ENCODE measurements around the gene ATXN1. TPM values are rescaled to one million over a fixed set of nuclear protein-coding genes. Genes with fewer than 3 reads are reported as not detected.

ATXN1 gene
- total RNA-seq, 1 experiment from 2014 or later = 10.4 TPM

DNA sequence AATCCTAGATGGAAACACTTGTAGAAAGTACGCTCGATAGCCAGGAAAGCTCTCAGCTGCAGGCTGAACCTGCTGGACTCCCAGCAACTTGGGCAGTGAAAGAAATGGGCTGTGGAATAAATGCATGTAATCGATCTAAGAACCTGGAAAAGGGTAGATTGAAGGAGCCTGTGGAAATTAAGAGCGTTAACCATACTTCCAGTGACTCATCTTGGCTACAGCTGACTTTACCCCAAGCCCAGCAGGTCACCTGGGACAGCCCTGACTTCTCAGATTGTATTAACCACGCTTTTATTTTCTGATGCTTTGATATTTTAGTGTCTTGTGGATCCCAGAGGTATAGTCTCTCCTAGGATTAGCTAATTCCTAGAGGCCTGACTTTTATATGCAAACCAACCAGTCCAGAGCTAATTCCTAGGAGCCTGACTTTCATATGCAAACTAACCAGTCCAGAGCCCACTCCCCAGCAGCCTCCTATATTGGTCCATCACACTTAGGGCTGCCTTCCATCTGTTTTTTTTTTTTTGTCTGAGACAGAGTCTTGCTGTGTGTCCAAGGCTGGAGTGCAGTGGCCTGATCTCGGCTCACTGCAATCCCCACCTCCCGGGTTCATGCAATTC, 436.5 kb downstream of the ATXN1 start:
- DNase-seq (ENCODE audit: low read depth) = peak; percentile 34

- no peak for DNase-seq (ENCODE audit: low read depth)
Observed at GRCh38 chr6:16324184-16324583, 437.1 kb downstream of the ATXN1 start.

DNA sequence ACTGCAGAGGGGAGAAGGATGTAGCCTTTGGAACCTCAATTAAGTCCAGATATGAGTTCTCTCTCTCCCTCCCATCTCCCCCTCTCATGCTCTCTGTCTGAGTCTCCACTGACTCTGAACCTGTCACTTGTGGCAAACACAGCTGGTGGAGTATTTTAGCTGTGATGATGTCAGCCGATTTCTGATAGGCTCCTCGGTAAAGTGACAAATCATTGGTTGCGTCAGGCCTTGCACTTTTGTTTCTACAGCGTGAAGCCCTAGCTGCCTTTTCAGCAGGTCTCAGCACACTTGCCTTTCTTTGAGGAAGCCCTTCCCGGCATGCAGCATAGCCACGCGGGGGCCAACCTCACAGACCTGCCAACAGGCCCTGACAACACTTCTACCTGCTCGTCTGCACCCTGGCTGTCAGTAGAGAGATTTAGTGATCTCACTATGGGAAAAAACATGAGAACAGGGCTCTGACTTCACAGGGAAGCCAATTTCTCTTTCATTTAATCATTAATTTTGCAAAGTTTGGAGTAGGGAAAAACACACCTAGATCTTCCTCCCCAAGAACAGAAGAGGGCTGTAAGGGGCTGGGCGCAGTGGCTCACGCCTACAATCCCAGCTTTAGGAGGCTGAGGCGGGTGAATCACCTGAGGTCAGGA, 438.5 kb downstream of the ATXN1 start:
- no peak for DNase-seq (ENCODE audit: low read depth)

GRCh38 chr6:16321826-16322225, 439.4 kb downstream of the ATXN1 start:
- no peak for DNase-seq (ENCODE audit: low read depth)

DNA sequence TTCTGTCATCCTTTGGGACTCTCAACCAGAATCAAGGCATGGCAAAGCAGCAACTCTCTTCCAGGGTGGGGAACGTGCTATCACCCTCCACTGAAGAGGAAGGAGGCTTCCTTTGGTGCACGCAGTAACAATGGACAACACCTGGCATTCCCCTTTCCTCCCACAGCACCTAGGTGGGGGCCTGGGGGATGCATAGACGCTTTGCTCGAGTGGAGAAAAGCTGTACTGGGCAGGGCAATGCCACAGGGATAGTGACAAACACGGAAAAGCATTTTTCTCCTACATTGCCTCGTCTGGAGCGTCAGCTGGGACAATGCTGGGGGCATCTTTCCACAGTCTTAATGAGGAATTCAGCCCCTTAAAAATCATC, 439.9 kb downstream of the ATXN1 start:
- no peak for DNase-seq (ENCODE audit: low read depth)

GRCh38 chr6:16320533-16321340, 440.5 kb downstream of the ATXN1 start:
- DNase-seq (ENCODE audit: low read depth) = no peak

DNA sequence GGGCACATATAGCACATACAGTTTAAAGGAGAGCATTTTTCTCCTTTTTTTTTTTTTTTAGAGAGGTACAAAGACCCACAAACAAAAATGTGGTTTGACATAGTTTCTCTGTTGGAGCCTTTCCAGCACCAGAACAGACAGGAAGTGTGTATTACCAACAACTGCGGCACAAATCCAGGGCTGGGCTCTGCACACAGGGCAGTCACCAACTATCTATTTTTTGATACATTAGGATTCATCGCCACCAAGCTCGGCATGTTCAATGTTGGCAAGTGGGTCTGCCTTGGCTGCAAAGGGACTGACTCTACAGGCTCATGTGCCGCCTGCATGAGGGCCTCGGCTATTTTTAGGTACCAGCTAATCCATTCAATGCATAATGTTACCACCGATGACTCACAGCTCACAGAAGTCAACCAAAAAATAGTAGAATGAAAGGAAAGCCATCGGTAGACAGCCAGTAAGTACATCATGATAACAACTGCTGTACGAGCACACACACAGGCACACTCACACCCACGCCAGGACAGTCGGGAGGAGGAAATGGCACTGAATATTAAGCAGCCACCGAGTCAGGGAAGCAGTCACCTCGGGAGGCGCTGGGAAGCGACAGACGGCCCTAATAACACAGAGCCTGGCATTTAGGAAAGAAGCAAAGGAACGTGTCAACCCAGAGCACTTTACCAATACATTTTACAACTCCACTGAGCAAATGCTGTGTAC, 441.3 kb downstream of the ATXN1 start:
- DNase-seq (ENCODE audit: low read depth) = peak; percentile 95

DNA sequence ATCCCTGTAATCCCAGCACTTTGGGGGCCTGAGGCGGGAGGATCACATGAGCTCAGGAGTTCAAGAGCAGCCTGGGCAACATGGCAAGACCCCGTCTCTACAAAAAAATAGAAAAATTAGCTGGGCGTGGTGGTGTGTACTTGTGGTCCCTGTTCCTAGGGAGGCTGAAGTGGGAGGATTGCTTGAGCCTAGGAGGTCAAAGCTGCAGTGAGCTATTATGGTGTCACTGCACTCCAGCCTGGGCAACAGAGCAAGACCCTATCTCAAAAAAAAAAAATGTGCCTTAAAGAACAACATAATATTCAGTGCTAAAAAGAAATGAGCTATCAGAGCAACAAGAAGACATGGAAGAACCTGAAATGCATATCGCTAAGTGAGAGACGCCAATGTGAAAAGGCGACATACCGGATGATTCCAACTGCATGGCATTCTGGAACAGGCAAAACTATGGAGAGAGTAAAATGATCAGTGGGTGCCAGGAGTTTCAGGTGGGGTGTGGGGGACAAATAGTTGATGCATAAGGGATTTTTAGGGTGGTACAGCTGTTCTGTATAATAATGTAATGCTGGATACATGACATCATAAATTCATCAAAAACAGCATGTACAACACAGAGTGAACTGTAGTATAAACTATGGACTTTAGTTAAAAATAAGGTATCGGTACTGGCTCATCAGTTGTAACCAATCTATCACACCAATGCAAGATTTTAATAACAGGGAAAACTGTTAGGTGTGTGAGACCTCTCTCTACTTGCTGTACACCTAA, 442.1 kb downstream of the ATXN1 start:
- DNase-seq (ENCODE audit: low read depth) = no peak

DNA sequence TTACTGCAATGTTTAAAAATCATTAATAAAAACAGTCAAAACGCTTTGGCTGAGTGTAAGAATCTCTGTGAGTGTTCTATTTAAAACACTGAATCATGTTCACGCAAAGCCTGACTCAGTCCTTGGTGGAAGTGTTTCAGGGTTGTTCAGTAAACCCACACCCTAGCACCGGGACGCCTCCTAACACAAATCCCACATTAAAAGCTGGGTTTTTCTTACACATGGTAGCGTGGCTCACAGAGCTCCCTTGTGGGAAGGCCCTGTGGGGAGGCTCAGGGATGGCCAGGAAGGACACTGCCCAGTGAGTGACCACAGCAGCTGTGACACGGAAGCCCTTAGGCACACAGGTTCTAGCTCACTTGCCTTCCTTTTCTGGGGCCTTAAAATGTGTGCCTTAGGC, 442.7 kb downstream of the ATXN1 start:
- peak; percentile 66 for DNase-seq (ENCODE audit: low read depth)

DNA sequence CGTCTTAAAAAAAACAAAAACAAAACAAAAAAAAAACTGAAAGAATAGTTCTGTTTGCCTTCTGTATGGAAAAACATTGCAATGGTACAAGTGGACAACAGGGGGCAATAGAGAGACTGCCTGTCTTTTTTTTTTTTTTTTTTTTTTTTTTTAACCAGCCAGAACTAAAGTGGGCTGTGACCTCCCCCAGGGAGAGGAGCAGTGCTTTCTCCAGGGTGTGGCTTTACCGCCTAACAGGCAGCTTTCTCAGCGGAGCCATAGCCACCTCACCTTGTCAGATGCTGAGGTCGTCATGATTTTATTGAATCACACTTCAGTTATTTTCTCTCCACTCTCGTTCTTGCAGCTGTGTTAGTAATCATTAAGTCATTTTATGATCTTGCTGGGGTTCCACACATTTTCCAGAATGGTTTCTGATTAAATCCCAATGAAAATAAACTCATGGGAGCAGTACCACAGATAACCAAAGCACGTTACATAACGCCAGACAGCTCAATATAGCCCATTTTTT, 444.5 kb downstream of the ATXN1 start:
- peak; percentile 77 for DNase-seq (ENCODE audit: low read depth)

- DNase-seq (ENCODE audit: low read depth) = no peak
Observed at GRCh38 chr6:16314296-16314695, 447.0 kb downstream of the ATXN1 start.

- DNase-seq (ENCODE audit: low read depth) = no peak
Observed at GRCh38 chr6:16313732-16314131, 447.5 kb downstream of the ATXN1 start.

DNA sequence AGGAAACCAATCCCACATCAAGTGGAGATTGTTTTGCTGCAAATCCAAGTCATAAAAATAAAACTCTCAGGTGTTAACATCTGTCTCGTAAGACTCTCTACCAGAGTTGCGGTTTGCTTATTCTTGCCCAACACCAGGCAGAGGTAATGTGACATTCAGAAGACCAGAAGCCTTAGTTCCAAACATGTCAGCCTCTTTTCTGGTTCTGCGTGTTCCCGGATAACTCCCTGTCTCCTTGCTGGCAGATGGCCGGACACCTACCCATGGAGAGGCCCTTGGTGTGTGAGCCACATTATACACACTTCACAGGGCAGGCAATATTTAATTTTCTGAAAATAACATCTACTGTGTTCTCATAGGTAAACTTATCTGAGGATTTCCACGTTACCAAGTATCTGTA, 449.5 kb downstream of the ATXN1 start:
- no peak for DNase-seq (ENCODE audit: low read depth)

- no peak for DNase-seq (ENCODE audit: low read depth)
Observed at GRCh38 chr6:16306334-16306733, 454.9 kb downstream of the ATXN1 start.

GRCh38 chr6:16305788-16306187, 455.5 kb downstream of the ATXN1 start:
- DNase-seq (ENCODE audit: low read depth) = no peak

DNA sequence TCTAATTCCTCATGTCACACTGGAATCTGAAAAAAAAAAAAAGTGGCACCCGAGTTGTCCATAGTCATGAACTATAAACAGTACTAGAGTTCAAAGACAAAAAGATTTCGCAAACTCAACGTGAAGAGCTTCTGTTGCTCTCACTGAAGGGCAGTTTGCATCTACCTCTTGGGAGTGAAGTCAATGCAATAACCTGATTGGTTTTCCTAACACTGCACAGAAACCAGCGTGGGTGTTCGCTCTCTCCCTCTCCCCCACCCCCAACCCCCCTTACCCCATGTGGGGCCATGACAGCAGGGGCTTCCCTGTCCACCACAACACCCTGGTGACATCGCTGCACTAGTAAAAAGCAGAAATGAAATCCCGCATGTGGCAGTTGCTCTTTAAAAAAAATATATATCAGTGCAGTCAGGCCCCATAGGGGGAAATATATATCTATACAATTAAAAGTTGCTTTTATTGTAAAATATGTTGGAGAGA, 456.0 kb downstream of the ATXN1 start:
- no peak for DNase-seq (ENCODE audit: low read depth)

GRCh38 chr6:16302721-16303552, 458.3 kb downstream of the ATXN1 start:
- DNase-seq (ENCODE audit: low read depth) = no peak

DNA sequence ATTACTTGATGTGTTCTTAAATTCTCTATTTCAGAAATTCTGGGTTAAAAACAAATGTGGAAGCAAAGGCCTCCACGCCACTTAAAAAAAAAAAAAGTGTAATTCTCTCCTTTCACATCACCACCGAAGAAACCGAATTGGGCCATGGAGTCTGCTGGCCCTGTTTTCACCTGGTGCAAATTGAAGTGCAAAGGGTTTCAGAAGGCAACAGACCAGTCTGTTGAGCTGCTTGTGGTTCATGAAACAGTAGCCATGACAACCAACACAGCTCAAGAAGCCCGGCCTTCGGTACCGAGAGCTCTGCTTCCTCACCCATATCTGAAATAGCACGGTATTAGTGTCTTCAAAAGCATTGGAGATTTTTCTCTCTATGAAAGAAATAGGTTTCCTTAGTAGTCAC, 459.7 kb downstream of the ATXN1 start:
- no peak for DNase-seq (ENCODE audit: low read depth)

DNA sequence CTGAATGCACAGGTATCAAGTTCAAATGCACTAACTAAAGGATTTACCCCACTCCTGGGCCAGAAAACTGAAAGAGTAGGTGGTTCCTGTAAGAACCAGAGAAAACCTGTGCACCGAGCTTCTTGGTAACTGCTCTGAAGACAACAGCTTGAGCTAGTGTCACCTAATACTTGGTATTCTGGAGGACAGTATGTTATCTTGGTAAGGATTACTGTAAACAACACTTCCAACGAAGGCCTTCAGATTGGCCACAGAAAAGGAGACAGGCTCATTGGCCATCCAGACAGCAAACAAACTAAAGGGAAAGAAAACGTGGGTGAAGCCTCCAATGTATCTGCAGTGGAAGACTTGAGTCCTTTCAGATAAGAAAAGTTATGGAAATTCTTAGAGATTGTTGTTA, 461.4 kb downstream of the ATXN1 start:
- no peak for DNase-seq (ENCODE audit: low read depth)

Data from HT1080 (cell line).